ENCODE results near the gene SUMF1. TPM values are rescaled to one million over a fixed set of nuclear protein-coding genes. Genes with fewer than 3 reads are reported as not detected.

The SUMF1 gene
- total and polyA plus RNA-seq, 2 of the 13 experiments (the other 11 are each of a cell fraction or from before 2014, with no cell fraction given) = 18.5 to 28.9 TPM

GRCh38 chr3:4394048-4394447 is 73.0 kb downstream of the SUMF1 start (continued):
- TF ChIP-seq, protein P1, sequence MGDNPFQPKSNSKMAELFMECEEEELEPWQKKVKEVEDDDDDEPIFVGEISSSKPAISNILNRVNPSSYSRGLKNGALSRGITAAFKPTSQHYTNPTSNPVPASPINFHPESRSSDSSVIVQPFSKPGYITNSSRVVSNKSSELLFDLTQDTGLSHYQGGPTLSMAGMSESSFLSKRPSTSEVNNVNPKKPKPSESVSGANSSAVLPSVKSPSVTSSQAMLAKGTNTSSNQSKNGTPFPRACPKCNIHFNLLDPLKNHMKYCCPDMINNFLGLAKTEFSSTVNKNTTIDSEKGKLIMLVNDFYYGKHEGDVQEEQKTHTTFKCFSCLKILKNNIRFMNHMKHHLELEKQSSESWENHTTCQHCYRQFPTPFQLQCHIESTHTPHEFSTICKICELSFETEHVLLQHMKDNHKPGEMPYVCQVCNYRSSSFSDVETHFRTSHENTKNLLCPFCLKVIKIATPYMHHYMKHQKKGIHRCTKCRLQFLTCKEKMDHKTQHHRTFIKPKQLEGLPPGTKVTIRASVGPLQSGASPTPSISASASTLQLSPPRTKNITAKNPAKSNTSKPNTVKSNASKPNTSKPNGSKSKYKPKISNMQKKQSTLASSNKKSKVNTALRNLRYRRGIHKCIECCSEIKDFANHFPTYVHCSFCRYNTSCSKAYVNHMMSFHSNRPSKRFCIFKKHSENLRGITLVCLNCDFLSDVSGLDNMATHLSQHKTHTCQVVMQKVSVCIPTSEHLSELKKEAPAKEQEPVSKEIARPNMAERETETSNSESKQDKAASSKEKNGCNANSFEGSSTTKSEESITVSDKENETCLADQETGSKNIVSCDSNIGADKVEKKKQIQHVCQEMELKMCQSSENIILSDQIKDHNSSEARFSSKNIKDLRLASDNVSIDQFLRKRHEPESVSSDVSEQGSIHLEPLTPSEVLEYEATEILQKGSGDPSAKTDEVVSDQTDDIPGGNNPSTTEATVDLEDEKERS (CRISPR knock-in tag; IDR thresholded peaks at IDR 0.05) = no peak
- TF ChIP-seq, protein P2, sequence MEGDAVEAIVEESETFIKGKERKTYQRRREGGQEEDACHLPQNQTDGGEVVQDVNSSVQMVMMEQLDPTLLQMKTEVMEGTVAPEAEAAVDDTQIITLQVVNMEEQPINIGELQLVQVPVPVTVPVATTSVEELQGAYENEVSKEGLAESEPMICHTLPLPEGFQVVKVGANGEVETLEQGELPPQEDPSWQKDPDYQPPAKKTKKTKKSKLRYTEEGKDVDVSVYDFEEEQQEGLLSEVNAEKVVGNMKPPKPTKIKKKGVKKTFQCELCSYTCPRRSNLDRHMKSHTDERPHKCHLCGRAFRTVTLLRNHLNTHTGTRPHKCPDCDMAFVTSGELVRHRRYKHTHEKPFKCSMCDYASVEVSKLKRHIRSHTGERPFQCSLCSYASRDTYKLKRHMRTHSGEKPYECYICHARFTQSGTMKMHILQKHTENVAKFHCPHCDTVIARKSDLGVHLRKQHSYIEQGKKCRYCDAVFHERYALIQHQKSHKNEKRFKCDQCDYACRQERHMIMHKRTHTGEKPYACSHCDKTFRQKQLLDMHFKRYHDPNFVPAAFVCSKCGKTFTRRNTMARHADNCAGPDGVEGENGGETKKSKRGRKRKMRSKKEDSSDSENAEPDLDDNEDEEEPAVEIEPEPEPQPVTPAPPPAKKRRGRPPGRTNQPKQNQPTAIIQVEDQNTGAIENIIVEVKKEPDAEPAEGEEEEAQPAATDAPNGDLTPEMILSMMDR (CRISPR knock-in tag; IDR thresholded peaks at IDR 0.05) = no peak

- Histone ChIP-seq H3K79me2 (ENCODE audit: insufficient read depth, low read length) (no peaks in the 10 kb centered on the region), H3K4me3 (replicated peaks in 1 of 3; ENCODE audit: insufficient read depth in 1 of 3, low read depth in 2 of 3, low read length in 3 of 3) (no peak overlapping the region), H3K4me2 (ENCODE audit: low read depth, low read length) (no peak overlapping the region), H3K9me3 (ENCODE audit: low read length) (no peaks in the 10 kb centered on the region), H4K20me1 (ENCODE audit: insufficient read depth, low read length) (no peaks in the 10 kb centered on the region), H3K36me3 (replicated peaks in 1 of 2; ENCODE audit: control insufficient read depth in 1 of 2, insufficient read depth in 2 of 2, low read length in 2 of 2) (0 out of 5 replicates have a peak, but pooled peaks cover 0 to 13% of the 10 kb centered on the region in 2 experiments), H3K9ac (ENCODE audit: insufficient read depth, low read depth, low read length) (no peak overlapping the region), H2AFZ (ENCODE audit: low read length) (no peak overlapping the region), H3K4me1 (ENCODE audit: insufficient read depth, low read length) (no peaks in the 10 kb centered on the region), H3K27me3 (ENCODE audit: control insufficient read depth in 1 of 2, insufficient read depth in 2 of 2, low read length in 2 of 2) (no peaks in the 10 kb centered on the region), H3K27ac (ENCODE audit: extremely low read length, insufficient read depth, low read length) (no peak overlapping the region)
- ChIA-PET POLR2A (no interaction called here), CTCF (ENCODE audit: low intra/inter-chr PET ratio, low total read pairs) (no interaction called here)
- FAIRE-seq (no peak), DNase-seq (ENCODE audit: low spot score) (no peak), ATAC-seq (no peak)
- no TSS peak for BruUV-seq (replicated peaks)
- intact Hi-C loops (cut with micrococcal nuclease; ENCODE audit: unreplicated experiment) (no loop called here), in situ Hi-C loops (cut with HindIII; ENCODE audit: extremely low pct_ligation_motif_present, low pct_unique_long_range_greater_than_20kb) (no loop called here)
- 95% methylated on average over 5 of the region's 5 CpGs for WGBS (ENCODE audit: low lambda C conversion rate)
- TF ChIP-seq ZNF646 (CRISPR knock-in tag; IDR thresholded peaks at IDR 0.05) = no peak
- TF ChIP-seq ETV6 (CRISPR knock-in tag; conservative IDR thresholded peaks at IDR 0.05) = no peak
- TF ChIP-seq SP5 (CRISPR knock-in tag; IDR thresholded peaks at IDR 0.05; ENCODE audit: borderline replicate concordance, low read depth) = no peak
- TF ChIP-seq FLYWCH1 (CRISPR knock-in tag; IDR thresholded peaks at IDR 0.05) = no peak
- TF ChIP-seq, protein P3, sequence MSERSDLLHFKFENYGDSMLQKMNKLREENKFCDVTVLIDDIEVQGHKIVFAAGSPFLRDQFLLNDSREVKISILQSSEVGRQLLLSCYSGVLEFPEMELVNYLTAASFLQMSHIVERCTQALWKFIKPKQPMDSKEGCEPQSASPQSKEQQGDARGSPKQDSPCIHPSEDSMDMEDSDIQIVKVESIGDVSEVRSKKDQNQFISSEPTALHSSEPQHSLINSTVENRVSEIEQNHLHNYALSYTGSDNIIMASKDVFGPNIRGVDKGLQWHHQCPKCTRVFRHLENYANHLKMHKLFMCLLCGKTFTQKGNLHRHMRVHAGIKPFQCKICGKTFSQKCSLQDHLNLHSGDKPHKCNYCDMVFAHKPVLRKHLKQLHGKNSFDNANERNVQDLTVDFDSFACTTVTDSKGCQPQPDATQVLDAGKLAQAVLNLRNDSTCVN (CRISPR knock-in tag; IDR thresholded peaks at IDR 0.05; ENCODE audit: borderline replicate concordance) = no peak
- TF ChIP-seq TIGD3 (CRISPR knock-in tag; IDR thresholded peaks at IDR 0.05; ENCODE audit: borderline replicate concordance) = no peak
These were observed 74.1 kb downstream of the SUMF1 start for GRCh38 chr3:4392992-4393391.
